LNCaP clone FGC (cell line): ENCODE data around the gene CES2.

Source experiments
- DNase-seq: peaks from one replicate; pipeline ENCODE4 v3.0.0-alpha.2; 2011; ENCODE audit warnings: low read depth
- H3K4me3 ChIP-seq: 2 replicates; pipeline ENCODE4 v1.5.1; 2011; ENCODE audit warnings: mild to moderate bottlenecking, low read depth, low read length, control low read depth
- TF ChIP-seq, protein P1 (sequence below): IDR thresholded peaks from 2 replicates; pipeline ENCODE4 v1.5.1; 2012; ENCODE audit warnings: mild to moderate bottlenecking; ENCODE audit not compliant: control insufficient read depth, insufficient read depth; ENCODE audit errors: extremely low read depth

The CES2 gene

DNA sequence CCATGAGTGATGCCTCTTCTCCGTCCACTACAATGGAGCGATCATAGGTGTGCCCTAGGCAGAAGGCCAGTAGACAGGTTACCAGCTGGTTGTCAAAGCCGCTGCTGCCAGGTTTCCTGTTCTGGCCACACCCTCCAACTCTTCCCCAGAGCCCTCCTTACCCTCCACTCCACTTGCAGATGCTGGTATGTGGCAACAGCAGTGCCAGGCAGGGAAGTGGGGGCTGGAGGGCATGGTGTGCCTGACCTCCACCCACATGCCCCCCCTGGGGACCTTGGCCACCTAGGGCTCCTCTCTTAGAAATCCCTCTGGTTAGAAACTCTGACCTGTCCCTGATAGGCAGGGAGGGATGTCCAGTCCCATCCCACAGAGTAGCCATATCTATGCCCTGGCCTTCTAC lies 11.4 kb upstream of the CES2 start:
- no peak overlapping the region for H3K4me3 ChIP-seq
- no peak for DNase-seq
- TF ChIP-seq, protein P1, sequence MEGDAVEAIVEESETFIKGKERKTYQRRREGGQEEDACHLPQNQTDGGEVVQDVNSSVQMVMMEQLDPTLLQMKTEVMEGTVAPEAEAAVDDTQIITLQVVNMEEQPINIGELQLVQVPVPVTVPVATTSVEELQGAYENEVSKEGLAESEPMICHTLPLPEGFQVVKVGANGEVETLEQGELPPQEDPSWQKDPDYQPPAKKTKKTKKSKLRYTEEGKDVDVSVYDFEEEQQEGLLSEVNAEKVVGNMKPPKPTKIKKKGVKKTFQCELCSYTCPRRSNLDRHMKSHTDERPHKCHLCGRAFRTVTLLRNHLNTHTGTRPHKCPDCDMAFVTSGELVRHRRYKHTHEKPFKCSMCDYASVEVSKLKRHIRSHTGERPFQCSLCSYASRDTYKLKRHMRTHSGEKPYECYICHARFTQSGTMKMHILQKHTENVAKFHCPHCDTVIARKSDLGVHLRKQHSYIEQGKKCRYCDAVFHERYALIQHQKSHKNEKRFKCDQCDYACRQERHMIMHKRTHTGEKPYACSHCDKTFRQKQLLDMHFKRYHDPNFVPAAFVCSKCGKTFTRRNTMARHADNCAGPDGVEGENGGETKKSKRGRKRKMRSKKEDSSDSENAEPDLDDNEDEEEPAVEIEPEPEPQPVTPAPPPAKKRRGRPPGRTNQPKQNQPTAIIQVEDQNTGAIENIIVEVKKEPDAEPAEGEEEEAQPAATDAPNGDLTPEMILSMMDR, result no peak

DNA sequence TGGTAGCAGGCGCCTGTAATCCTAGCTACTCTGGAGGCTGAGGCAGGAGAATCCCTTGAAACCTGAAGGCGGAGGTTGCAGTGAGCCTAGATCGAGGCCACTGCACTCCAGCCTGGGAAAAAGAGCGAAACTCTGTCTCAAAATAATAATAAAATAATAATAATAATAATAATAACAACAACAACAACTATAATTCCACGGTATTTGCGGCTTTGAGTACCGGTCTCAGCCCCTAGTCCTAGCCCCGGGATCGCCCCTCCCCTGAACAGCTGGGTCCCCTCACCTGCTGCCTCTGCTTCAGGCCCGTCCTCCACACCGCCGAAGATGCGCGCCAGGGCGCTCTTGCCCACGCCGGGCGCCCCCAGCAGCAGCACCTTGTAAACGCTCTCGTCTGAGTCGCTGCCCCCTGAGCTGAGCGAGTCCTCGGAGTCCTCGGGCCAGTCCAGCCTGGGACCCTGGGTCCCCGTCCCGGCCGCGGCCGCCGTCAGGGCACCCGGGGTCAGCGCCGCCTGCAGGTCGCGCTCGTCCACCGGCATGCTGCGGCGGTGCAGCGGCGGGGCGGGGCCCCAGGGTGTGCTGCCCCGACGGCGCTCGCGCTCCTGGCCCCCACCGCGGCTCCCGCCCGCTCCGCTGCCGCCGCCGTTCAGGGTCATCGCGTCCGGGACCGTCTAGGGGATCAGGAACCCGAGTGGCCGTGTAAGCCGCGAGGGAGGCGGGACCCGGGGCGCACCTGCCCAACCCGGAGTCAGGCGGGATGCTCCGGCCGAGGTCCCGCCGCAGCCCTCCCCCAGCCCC lies 10.6 kb upstream of the CES2 start:
- TF ChIP-seq, protein P1, result peak; percentile 34; the same call in 1 of the 2 replicates
- H3K4me3 ChIP-seq, result no peak overlapping the region
- DNase-seq, result no peak

DNA sequence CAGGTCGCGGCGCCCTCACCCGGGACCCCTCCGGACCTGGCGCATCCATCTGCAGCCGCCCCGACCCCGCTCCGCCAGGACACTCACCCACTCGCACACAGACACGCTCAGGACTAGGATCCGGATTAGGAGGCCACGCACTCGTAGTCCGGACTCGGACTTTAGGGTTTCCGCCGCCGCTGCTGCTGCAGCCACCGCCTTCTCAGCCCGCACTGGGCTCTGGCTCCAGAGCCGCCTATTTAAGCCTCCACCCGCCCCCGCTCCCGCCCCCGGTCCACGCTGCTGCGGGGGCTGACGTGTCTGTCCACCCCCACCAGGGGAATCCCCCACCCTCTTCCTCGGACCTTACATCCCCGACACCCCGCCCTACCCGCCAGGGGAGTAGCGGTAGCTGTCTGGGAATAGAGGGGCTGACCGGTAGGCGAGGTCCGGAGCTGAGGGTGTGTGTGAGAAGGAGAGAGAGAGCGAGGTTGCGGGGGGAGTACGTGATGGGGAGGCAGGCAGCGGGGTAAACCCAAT lies 9.9 kb upstream of the CES2 start, which contains the start of gene RRAD:
TSS of gene RRAD (minus strand) at position 214 of the 519 bp plus-strand sequence. CDS start 356 bp downstream, outside the sequence.
- TF ChIP-seq, protein P1, result no peak
- no peak within 1 kb of the TSS for H3K4me3 ChIP-seq
- no peak for DNase-seq

DNA sequence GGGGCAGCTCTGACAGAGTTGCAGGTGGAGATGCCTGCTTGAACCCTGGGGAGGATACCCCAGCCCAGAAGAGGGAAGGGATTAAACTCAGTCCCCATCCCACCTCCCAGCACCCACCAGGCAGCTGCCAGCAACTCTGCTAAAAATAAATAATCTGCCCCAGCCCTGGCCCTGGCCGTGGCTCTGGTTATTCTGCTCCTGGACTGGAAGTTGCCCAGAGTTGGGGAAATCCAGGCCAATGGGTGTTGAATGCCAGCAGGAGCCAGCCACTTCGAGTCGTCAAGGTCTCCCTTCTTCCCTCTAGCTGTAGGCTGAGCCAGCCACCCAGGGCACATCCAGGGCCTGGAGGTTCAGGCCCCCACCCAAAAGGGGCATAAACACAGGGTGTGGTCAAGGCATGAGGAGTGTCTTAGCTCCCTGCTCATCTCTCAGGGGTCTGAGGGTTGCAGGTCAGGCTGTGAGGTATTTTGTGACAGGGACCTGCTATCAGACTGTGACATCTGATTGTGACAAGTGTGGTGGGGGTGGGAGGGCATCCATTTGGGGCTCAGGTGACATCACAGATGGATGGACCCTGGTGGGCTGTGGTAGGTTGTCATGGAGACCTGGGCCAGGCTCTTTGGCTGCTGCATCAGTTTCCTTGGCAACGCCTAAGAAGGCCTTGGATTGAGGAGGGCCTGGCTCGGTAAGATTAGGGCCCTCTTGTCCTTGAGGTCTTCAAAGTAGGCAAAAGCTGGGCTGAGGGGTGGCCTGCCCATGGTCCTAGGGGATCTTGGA lies 9.0 kb upstream of the CES2 start:
- no peak for DNase-seq
- H3K4me3 ChIP-seq, result no peak overlapping the region
- TF ChIP-seq, protein P1, result no peak

DNA sequence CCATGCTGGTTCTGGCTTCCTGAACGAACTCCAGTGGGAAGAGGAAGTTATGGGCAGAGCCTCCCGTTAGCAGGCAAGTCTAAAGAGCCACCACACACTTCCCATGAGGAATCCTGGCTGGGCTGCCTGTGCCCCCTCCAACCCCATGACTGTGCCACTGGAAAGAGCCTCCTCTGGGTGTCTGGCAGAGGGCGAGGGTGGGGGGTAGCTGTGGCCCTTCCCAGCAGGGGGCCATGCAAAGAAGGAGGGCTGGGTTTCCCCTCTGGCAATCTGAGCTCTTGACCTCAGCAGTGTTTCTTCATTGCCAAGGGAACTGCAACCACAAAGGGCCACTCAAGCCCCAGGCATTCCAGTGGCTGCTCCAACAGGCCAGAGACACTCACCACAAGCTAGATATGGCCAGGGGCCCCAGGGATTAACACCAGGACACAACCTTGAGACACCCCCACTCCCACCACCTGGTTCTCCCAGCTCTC lies 8.3 kb upstream of the CES2 start:
- TF ChIP-seq, protein P1, result no peak
- no peak overlapping the region for H3K4me3 ChIP-seq
- DNase-seq, result no peak

DNA sequence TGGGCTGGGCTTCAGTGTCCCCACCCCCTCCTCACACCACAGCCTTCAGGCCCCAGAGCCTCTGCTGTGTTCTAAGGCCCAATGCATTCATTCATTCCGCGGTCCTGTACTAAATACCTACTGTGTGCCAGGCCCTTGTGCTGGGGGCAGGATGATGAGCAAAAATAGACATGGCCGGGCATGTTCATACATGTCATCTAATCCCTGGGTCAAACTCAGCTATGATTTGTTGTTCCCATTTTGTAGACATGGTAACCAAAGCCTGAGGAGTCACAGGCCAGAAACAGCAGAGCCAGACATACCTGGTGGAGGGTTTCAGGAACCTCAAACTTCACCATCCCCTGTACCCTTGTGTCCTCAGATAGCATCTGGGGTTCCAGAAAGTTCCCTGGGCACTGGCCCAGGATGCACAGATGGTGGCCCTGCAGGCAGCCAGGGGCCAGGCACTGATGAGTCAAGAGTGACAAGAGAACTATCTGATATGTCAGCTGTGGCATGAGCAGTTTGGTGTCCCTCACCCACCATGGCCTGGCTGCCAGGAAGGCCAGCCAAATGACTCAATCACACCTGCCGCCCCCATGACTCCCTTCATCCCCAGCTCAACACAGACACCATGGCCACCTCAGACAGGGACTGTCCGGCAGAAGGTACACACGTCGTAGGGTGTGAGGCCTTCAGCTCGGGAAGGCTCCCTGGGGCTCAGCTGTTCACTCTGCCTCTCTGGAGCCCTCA lies 7.2 kb upstream of the CES2 start:
- H3K4me3 ChIP-seq, result no peak overlapping the region
- no peak for DNase-seq
- TF ChIP-seq, protein P1, result no peak
